Measurements from ENCODE around the gene UBN1. TPM values are rescaled to one million over a fixed set of nuclear protein-coding genes. Genes with fewer than 3 reads are reported as not detected.

Gene UBN1
- total RNA-seq, 4 donors from 2014 or later: 21.0 to 48.2 (median 41.1) TPM

- DNase-seq (ENCODE audit: extremely low spot score): no peak
- TF ChIP-seq POLR2AphosphoS5 (IDR thresholded peaks at IDR 0.05) (no peak), POLR2A (IDR thresholded peaks at IDR 0.05; ENCODE audit: low read depth) (no peak), EP300 (IDR thresholded peaks at IDR 0.05) (no peak)
- TF ChIP-seq, protein P1, sequence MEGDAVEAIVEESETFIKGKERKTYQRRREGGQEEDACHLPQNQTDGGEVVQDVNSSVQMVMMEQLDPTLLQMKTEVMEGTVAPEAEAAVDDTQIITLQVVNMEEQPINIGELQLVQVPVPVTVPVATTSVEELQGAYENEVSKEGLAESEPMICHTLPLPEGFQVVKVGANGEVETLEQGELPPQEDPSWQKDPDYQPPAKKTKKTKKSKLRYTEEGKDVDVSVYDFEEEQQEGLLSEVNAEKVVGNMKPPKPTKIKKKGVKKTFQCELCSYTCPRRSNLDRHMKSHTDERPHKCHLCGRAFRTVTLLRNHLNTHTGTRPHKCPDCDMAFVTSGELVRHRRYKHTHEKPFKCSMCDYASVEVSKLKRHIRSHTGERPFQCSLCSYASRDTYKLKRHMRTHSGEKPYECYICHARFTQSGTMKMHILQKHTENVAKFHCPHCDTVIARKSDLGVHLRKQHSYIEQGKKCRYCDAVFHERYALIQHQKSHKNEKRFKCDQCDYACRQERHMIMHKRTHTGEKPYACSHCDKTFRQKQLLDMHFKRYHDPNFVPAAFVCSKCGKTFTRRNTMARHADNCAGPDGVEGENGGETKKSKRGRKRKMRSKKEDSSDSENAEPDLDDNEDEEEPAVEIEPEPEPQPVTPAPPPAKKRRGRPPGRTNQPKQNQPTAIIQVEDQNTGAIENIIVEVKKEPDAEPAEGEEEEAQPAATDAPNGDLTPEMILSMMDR (IDR thresholded peaks at IDR 0.05): no peak
- intact Hi-C loops (cut with DNase I): no loop called here
- H3K27me3 ChIP-seq: no peaks in the 10 kb centered on the region
- peak overlapping the region in 1 of 4 donors; percentile 36 for H3K27ac ChIP-seq (replicated peaks in 1 of 4)
- no peak overlapping the region for H3K4me3 ChIP-seq
- H3K9me3 ChIP-seq: no peaks in the 10 kb centered on the region
- peaks cover 10 to 19% (median 14%) of the 10 kb centered on the region in 4 donors for H3K4me1 ChIP-seq
- WGBS: 80% methylated on average over 12 of the region's 12 CpGs
- H3K36me3 ChIP-seq: peaks cover 14 to 83% (median 41%) of the 10 kb centered on the region in 4 donors
Measured at GRCh38 chr16:4891886-4892216, 44.6 kb downstream of the UBN1 start.

- DNase-seq (ENCODE audit: extremely low spot score): no peak
- WGBS: 25% methylated on average over 14 of the region's 23 CpGs
- intact Hi-C loops (cut with DNase I): no loop called here
- Histone ChIP-seq H3K4me1 (peaks cover 10 to 19% (median 14%) of the 10 kb centered on the region in 4 donors), H3K27me3 (no peaks in the 10 kb centered on the region), H3K4me3 (no peak overlapping the region), H3K9me3 (no peaks in the 10 kb centered on the region), H3K27ac (replicated peaks in 1 of 4) (peak overlapping the region in 1 of 4 donors; percentile 36), H3K36me3 (peaks cover 7 to 79% (median 34%) of the 10 kb centered on the region in 4 donors)
- no peak for TF ChIP-seq POLR2A (IDR thresholded peaks at IDR 0.05; ENCODE audit: low read depth)
- TF ChIP-seq, protein P1 (IDR thresholded peaks at IDR 0.05): no peak
- TF ChIP-seq POLR2AphosphoS5 (IDR thresholded peaks at IDR 0.05): no peak
- no peak for TF ChIP-seq EP300 (IDR thresholded peaks at IDR 0.05)
Measured at GRCh38 chr16:4892361-4893102, 45.3 kb downstream of the UBN1 start.

DNA sequence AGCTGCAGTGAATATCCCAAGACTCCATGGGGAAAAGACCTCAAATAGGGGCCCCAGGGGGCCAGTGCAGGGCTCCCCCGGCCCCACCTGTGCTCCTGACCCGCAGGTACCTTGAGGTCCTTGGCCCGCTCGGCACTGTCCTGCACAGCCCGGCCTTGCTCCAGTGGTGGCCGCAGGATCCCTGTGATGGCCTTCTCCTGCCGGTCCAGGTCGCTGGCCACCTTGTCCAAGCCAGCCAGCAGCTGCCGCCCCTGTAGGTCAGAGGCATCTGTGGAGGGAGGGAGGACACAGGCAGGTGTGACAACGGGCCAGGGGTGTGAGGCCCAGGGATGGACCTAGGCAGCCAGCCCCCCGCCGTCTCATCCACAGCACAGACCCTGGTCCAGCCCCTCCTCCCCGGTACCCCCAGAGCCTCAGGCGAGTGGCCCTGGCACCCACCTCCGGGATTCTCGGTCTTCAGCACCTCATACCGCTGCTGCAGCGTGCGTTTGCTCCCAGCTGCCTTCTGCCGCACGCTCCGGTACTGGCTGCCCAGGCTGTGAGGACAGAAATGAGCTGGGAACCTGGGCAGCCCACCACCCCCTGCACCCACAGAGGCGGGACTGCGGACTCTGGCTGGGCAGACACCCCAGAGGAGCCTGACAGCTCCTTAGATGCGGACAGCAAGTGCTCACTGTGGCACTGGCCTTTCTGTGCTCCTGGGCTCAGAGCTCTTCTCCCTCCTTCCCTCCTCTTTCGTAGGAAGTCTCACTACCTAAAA is 46.0 kb downstream of the UBN1 start:
- H3K4me1 ChIP-seq: peaks cover 10 to 19% (median 14%) of the 10 kb centered on the region in 4 donors
- TF ChIP-seq, protein P1 (IDR thresholded peaks at IDR 0.05): no peak
- TF ChIP-seq POLR2A (IDR thresholded peaks at IDR 0.05; ENCODE audit: low read depth): no peak
- no peak for TF ChIP-seq EP300 (IDR thresholded peaks at IDR 0.05)
- TF ChIP-seq POLR2AphosphoS5 (IDR thresholded peaks at IDR 0.05): no peak
- H3K36me3 ChIP-seq: peaks cover 0 to 79% (median 29%) of the 10 kb centered on the region in 4 donors
- no peaks in the 10 kb centered on the region for H3K27me3 ChIP-seq
- DNase-seq (ENCODE audit: extremely low spot score): no peak
- peak overlapping the region in 1 of 4 donors; percentile 36 for H3K27ac ChIP-seq (replicated peaks in 1 of 4)
- WGBS: 93% methylated on average over 19 of the region's 26 CpGs
- no peaks in the 10 kb centered on the region for H3K9me3 ChIP-seq
- no peak overlapping the region for H3K4me3 ChIP-seq
- intact Hi-C loops (cut with DNase I): no loop called here

DNA sequence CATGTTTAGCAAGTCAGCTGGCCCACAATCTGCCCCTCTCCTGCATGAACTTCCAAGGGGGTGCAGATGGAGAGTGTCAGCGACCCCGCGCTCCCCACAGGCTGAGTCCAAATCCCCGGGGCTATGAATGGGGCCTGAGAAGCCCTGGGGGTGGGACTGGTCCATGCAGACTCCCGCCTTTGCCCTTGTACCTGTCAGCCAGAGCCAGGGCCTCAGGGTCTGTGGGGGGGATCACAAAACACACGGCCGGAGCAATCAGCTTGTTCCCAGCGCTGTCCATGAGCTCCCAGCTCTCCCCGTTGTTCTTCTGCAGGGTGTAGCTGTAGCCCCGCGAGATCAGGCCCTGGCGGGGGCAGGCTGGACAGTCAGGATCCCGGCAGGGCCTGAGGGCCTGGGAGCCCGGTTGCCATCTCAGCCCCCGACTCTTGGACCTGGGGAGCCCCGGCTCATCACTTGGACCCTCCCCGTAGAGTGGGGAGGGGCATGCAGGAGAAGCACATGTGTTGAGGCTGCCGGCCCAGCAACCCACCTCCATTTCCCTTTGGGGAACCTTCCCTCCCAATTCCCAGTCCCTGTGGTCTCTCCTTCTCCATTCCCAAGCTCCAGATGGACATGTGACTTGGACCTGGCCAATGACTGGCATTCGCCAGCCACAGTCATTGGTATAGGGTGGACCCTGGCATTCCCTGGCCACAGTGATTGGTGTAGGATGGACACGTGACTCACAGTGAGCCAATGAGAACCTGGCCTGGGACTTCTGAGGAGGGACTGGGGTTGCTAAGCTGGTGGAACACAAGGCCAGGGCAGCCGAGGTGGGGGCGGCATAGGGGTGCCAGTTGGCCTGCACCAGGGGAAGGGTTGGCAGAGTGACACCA is 47.2 kb downstream of the UBN1 start:
- Histone ChIP-seq H3K4me1 (peaks cover 10 to 19% (median 14%) of the 10 kb centered on the region in 4 donors), H3K4me3 (no peak overlapping the region), H3K36me3 (peaks cover 0 to 83% (median 33%) of the 10 kb centered on the region in 4 donors), H3K27ac (replicated peaks in 1 of 4) (no peak overlapping the region), H3K9me3 (peaks cover 0 to 8% (median 2%) of the 10 kb centered on the region in 4 donors), H3K27me3 (no peaks in the 10 kb centered on the region)
- TF ChIP-seq, protein P1 (IDR thresholded peaks at IDR 0.05): no peak
- TF ChIP-seq POLR2AphosphoS5 (IDR thresholded peaks at IDR 0.05): no peak
- TF ChIP-seq EP300 (IDR thresholded peaks at IDR 0.05): no peak
- TF ChIP-seq POLR2A (IDR thresholded peaks at IDR 0.05; ENCODE audit: low read depth): no peak
- WGBS: 84% methylated on average over 7 of the region's 22 CpGs
- intact Hi-C loops (cut with DNase I): no loop called here
- no peak for DNase-seq (ENCODE audit: extremely low spot score)

All from esophagus muscularis mucosa (tissue), 4 donors.